Head of caudate nucleus (tissue), 42 donors: ENCODE results near the gene CDH4.

Experiments used
- DNase-seq, 42 donors: peaks; one replicate each; pipeline versions ENCODE4 v3.0.0 to v3.0.0-alpha.2; 2020 to 2021; ENCODE audit warnings: mixed read lengths in 7 of 42
- intact Hi-C: fragments of 100-400 bp; cut with DNase I; formaldehyde crosslinking; loops from one replicate; pipeline ENCODE4 v1.15.0; 2022

CDH4 gene

DNA sequence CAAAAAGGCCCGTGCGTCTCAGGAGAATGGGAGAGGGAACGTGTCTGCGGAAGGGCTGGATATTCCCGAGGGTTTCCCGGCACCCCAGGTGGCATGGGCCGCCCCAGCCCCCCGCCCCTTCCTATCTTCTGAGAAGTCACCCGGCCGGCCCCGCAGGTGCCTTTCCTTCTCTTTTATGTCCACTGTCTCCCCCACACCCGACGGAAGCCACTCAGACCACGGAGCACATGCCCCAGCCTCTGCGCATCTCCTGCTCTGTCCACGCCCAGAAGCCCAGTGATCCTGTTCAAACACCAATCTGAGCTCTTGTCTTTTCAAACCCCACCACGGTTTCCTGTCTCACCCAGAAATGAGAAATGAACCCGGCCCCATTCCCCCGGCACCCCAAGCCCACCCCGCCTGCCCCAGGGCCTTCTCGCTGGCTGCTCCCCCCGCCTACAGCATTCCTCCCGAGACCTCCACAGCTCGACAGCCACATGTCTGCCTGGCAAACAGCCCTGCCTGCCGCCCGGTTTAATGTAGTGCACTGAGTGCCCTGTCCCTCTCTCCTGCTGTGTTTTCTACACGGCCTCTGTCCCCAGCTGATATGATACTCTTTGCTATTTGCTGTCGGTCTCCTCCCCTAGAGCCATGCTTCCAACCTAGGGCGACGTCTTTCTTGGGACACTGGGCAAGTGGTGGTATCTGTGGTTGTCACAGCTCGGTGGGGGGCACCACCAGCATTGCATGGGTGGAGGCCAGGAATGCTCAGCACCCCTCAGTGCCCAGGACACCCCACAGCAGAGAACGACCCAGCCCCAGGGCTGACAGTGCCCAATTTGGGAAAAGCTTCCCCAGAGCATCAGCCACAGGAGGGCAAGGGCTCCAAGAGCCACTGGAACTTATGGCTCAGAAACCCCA lies 630.9 kb downstream of the CDH4 start:
- no peak for DNase-seq
- intact Hi-C loops: no loop called here

DNA sequence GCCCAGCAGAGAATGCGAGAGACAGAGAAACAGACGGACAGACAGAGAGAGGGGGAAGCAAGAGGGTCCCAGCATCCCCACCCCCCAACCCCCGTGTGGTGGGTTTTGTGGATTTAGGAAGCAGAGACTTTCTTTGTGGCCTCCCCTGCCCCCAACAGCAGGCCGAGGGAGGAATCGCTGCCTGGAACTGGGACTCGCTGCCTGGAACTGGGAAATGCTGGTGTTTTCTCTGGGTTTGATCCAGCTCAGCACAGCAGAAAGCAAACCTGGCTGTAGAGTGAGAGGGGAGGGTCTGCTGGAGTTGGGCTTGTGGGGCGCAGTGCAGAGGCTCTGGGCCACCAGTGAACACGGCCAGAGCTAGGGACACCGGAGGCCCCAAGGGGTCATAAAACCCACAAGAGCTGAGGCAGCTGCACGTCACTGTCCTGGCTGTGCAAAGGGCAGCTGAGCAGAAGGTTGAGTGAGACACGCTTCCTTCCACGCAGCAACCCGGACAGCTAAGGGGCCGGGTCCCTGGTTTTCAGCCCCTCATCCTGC lies 631.9 kb downstream of the CDH4 start:
- intact Hi-C loops: no loop called here
- no peak for DNase-seq

DNA sequence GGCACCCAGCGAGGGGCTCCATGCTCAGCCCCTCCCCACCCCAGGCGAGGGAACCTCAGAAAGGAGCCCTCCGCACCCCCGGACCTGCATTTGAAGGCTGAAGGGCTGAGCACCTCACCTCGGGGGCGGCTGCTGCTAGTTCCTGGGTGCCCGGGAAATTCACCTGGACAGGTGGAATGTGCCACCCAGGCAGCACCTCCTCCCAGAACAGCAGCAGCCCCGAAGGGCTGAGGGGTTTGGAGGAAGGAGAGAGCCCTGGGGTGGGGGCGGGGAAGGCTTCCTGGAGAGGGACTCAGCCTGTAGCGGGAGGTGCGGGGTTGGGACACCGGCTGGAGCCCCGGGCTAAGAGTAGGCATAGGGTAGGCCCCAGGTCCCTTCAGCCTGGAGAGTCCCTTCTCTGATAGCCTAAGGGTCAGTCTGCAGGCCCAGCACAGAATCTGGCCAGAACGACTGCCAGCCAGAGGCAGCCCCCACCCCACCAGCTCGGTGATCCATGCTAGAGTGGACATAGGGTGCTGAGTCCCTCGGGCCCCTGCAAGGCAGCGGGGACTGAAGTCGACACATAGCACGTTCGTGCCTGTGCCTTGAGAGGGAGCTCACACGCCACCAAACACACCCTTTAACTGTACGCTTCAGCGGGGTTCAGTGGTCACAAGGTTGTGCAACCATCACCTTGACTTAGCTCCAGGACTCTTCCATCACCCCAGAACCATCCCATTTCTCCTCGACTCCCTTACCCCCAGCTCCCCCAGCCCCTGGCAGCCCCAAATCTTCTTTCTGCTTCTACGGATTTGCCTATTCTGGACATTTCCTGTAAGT lies 632.7 kb downstream of the CDH4 start:
- intact Hi-C loops: loop anchor here (5.0 kb wide), 1 partner anchor 142 kb away; no protein-coding TSS in a partner anchor
- no peak for DNase-seq

DNA sequence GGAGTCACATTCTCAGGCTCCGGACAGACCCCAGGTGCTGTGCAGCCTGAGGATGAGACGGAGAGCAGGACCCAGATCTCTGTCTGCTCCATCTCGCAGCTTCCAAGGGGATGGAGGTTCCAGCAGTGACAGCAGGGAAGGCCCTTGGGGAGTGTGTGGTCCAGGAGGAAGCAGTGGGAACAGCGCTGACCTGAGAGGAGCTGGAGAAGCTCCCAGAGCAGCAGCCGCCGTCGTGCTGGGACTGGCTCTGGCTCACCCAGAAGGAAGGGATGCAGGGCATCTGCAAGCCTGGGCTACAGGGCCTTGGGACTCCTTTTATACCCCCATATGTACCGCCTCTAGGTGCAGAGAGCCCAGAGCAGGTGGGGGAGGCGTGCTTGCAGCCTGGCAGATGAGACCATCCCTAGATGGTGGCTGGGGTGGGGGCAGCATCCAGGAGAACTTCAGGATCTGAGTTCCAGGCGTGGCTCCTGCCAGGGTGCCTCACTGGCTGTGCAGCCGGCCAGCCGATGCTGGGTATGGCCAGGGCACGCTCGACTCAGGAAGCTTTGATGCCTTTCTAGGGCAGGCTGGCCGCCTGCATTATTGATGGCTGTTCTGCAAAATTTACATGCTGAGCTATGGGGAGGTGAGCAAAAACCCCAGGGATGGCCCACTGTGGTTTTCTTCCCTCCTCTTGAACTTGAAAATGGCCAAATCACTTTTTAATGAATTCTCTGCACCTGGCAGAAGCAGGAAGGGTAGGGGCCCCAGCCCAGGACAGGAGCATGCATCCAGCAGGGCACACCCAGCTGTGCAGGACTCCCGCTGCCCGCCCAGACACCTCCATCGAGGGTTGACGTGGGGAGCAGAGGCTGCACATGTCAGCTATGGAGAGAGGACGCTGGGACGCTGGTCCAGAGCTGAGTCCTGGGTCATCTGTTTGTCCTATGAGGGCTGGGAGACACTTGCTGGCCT lies 634.0 kb downstream of the CDH4 start:
- no peak for DNase-seq
- intact Hi-C loops: loop anchor here (5.0 kb wide), 1 partner anchor 144 kb away; no protein-coding TSS in a partner anchor

DNA sequence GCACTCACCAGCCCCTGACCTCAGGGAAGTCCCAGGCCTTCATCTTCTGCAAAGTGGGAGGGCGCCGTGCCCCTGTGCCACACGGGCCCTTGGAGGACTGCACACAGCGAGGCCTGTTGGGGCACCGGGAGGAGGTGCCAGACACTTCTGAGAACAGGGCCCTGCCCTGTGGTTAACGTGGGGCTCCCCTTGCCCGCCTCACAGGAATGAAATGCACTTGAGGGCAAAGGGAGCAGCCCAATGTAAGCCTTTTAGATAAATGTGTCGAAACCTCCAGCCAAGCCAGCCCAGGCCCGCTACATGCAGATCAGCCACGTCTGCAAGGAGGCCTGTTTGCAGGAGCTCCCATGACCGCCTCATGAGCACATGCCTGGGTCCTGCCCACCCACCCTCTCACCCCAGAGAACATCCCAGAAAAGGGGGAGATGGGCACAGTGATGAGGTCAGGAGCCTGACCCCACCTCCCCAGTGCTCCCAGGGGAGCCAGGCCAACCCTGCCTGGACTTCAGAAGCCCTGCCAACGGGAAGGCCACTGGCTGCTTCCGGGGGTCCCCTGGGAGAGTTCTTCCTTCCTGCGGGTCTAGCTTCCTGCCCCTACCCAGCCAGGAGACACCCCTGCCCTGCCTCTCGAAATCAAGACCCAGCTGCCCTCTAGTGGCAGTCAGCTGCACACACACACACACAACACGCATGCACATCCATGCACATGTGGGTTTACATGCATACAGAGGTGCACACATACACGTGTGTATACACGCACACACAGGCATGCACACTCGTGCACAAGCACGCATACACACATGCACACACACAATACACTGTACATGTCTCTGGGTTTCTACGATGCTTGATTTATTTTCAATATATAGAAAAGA lies 634.9 kb downstream of the CDH4 start:
- DNase-seq: peak in 41 of 42 donors; percentile 24 to 82 (median 57)
- intact Hi-C loops: loop anchor here (5.0 kb wide), 1 partner anchor 145 kb away; no protein-coding TSS in a partner anchor

DNA sequence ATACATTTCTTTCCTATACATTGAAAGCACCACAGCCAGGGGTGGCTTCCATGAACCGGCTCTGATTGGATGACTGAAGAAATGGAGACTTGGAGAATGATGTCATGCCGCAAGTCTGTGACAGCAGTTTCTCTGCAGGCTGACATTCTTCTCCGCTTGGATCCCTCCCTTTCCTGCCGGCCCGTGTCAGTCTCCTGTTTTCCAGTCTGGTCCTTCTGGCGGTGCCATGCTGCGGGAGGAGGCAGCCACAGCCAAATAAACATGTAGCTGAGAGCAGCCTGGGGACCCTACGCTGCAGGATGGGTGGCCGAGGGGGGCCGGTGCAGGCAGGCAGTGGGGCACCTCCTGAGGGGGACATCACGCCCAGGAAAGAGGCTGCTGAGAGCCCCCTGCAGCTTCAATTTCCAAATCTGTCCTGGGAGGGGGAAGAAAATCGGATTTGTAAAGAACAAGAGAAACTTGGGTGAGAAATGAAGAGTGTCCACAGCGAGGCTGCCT lies 635.6 kb downstream of the CDH4 start:
- intact Hi-C loops: loop anchor here (5.0 kb wide), 1 partner anchor 145 kb away; no protein-coding TSS in a partner anchor
- DNase-seq: no peak

DNA sequence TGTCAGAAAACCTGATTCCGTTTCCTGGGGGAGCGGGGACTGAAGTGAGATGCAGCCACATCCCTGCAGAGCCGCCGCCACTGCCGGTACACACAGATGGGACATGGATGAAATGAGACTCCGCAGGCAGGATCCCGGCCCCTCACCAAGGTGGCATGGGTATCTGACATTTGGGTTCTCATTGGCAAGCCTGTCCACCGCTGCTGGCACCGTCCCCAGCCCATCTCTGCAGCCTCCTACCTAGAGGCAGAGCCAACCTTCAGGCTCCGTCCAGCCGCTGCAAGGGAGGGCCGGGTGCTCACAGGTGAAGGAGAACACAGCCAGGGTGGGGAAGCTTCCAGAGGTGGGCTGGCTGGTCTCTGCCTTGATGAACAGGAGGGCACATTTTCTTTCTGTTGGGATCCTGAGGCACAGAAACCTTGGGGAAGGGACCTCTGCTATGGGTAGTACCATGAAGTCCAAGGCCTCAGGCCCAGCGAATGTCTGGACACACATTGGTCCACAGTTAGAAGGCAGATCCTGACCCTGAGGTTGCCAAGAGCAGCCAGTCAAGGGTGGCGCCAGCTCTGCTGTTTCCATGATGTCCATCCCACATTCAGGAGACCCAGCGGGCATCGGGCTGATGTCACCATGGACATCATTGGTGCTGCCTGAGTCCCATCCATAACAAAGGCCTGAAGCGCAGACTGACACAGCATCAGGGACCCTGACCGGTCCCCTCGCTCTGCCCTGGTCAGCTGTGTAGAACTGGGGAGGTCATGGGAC lies 636.2 kb downstream of the CDH4 start:
- intact Hi-C loops: loop anchor here (5.0 kb wide), 1 partner anchor 146 kb away; no protein-coding TSS in a partner anchor

DNA sequence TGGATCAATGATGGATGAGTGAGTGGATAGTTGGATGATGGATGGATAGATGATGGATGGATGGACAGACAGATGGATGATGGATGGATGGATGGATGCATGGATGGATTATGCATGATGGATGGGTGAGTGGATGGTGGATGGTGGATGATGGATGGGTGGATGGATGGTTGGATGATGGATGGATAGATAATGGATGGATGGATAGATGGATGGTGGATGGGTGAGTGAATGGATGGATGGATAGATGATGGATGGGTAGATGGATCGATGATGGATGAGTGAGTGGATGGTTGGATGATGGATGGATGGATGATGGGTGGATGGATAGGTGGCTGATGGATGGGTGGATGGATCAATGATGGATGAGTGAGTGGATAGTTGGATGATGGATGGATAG lies 637.6 kb downstream of the CDH4 start:
- no peak for DNase-seq
- intact Hi-C loops: loop anchor here (5.0 kb wide), 1 partner anchor 147 kb away; no protein-coding TSS in a partner anchor

More for the DNA sequence above, 636.2 kb downstream of the CDH4 start:
- DNase-seq: no peak

DNA sequence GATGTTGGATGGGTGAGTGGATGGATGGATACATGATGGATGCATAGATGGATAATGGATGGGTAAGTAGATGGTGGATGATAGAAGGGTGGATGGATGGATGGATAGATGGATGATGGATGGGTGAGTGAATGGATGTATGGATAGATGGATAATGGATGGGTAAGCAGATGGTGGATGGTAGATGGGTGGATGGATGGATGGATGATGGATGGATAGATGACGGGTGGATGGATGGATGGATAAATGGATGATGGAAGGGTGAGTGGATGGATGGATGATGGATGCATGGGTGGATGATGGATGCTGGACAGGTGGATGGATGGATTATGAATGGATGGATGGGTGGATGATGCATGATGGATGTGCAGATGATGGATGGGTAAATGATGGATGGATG lies 638.1 kb downstream of the CDH4 start:
- no peak for DNase-seq
- intact Hi-C loops: no loop called here

DNA sequence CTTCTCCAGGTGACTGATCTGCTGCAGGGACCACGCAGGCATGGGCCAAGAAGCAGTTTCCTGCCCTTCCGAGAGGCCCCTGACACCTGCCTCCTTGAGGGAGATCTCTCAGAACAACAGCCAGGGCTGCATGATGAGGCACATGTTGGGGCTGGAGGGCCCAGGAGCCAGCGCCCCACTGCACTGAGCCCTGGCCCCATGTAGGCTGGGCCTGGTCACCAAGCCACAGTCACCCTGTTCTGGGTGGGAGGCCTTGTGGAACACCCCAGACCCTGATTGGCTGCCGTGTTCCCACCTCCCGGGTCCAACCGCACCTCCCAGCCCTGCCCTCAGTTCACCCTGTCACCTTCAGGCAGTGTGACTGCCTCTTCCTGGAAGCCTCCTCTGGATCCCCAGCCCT lies 639.4 kb downstream of the CDH4 start:
- intact Hi-C loops: no loop called here
- no peak for DNase-seq

DNA sequence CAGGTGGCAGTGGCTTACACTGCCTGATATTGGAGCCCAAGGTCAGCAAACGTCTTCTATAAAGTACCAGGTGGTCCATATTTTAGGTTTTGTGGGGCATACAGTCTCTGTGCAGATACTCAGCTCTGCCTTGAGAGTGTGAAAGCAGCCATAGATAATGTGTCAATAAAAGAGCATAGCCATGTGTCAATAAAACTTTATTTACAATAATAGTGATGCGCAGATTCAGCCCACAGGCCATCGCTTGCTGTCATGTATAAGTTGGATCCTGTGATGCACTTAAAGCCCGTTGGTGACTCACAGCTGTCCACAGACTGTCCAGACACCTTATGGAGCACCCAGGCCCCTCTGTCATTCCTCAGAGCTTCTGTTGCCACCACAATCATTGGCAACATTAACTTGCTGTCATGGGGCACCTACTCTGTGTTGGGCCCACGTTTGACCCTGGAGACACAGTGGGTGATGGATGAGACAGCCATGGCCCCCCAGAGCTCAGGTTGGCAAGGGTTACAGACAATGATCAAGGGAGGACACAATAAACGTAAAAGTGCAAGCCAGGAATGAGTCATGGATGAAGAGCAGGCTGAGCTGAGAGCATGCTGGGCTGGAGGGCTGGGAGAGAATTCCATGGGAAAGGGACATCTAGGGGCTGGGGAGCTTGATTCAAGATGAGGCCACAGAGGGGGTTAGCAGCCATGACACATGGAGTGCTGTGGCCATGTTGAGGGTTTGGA lies 640.0 kb downstream of the CDH4 start:
- no peak for DNase-seq
- intact Hi-C loops: no loop called here

DNA sequence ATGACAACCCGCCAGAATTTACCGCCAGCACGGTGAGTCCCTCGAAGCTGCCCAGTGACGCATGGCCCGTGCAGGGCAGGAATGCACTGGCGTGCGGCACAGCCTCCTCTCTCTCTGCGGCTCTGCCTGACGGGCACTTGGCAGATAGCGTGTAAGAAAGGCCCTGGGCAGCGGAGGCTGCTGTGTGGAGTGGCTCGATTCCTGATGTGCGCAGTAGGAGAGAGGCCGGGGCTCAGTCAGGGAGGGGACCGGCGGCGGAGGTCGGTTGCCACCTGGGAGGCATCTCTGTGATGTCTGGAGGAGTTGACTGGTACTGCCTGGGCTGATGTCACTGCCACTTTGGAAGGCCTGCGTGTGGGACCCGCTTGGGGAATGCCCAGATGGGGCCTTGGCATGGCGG lies 643.0 kb downstream of the CDH4 start:
- intact Hi-C loops: no loop called here
- no peak for DNase-seq

DNA sequence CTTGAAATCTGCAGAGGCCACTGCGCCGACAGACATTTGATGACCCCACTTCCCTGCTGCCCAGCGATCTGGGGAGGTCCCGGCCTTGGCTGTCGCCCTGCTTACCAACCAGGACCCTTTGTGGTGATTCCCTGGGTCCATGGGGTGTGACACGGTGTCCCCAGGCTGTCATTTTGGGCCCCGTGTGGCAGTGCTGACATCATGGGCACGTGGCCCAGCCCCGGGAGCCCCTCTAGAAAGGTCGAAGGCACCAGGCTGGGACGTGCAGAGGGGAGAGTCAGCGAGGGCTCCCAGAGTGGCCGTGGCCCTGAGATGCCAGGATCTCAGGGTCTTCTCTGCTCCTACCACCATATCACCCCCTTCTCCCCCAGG lies 643.6 kb downstream of the CDH4 start:
- intact Hi-C loops: no loop called here
- no peak for DNase-seq

DNA sequence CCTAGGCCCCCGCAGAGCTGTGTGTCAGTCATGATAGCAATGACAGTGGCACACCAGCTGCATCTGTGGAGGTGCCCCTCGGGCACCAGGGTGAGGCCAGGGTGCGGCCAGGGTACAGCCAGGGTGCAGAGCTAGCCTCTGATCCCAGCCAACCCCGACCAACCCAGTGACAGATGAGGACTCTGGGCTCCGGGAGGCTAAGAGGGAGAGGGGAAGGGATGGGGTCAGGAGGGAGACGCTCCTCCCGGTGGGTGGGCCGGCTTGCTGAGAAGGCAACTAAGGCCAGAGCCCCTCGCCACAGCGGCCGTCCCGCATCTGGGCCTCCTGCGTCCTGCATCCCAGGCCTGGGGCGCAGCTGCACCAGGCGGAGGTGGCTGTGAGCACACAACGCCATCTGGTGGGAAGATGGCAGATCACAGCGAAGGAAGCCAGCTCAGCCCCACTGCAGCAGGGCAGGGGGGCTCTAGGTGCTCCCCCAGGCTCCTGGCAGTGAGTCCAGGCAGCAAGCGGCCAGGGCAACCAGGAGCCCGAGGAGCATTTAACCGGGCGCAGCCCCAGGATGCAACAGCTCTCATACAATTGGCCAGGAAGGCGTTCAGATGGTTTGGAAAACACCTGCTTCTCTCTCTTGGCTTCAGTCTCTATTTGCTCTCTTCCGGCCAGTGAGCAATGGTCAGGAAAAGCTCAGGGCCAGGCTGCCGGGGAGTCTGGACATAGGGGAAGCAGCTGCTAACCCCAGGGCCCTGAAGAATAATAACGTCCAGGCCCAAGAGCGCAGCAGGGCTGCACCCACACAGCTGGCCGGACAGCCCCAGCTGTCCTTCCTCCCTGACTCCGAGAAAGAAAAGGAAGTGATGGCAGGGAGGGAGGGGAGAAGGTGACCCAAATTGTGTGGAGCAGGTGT lies 644.2 kb downstream of the CDH4 start:
- peak in 41 of 42 donors; percentile 16 to 84 (median 68) for DNase-seq
- intact Hi-C loops: no loop called here
